Hepatocyte (in vitro differentiated cells): ENCODE data around the gene PANK2.

Source experiments
- CTCF ChIP-seq: fragments of 200-600 bp; sonication (generic); IDR thresholded peaks from 2 replicates; pipeline ENCODE4 v1.5.1; 2016; ENCODE audit warnings: antibody characterized with exemption, mild to moderate bottlenecking; ENCODE audit not compliant: poor library complexity
- EZH2 ChIP-seq: fragments of 200-600 bp; sonication (generic); IDR thresholded peaks from 2 replicates; pipeline ENCODE4 v1.6.1; 2016; ENCODE audit warnings: antibody characterized with exemption, mild to moderate bottlenecking, borderline replicate concordance

- no peak for TF ChIP-seq CTCF
- no peak for TF ChIP-seq EZH2
These were observed 9.5 kb downstream of the PANK2 start for GRCh38 chr20:3898639-3899038.
